HEK293 (cell line): ENCODE measurements around the gene FBXO9.

Source experiments
- CTCF ChIA-PET: fragments of 350-600 bp; formaldehyde crosslinking; extraction: SDS; loops from one replicate; lab custom pipeline; 2021; ENCODE audit warnings: antibody characterized with exemption; lab: Yijun Ruan, JAX
- POLR2A ChIA-PET: fragments of 300-600 bp; formaldehyde crosslinking; extraction: SDS; loops from one replicate; lab custom pipeline; 2020; ENCODE audit warnings: antibody characterized with exemption, inconsistent platforms; lab: Yijun Ruan, JAX
- H3K27ac ChIP-seq: fragments of 200-500 bp; sonication (Bioruptor generic); 2 replicates; pipeline ENCODE4 v1.5.1; 2014; ENCODE audit warnings: low read depth, low read length, control low read depth, inconsistent platforms; ENCODE audit errors: extremely low read depth
- H3K36me3 ChIP-seq, 2 experiments: fragments of 200-500 bp in 1 of 2; sonication (Bioruptor generic) in 1 of 2; 1 replicate in 1 of 2; 2 replicates in 1 of 2; pipeline ENCODE4 v1.5.1; 2014 to 2017; ENCODE audit warnings: inconsistent platforms in 2 of 2, low read length in 2 of 2; ENCODE audit not compliant: control insufficient read depth in 2 of 2, insufficient read depth in 1 of 2
- H3K4me1 ChIP-seq: fragments of 200-500 bp; sonication (Bioruptor generic); 2 replicates; pipeline ENCODE4 v1.5.1; 2014; ENCODE audit warnings: mild to moderate bottlenecking, low read length, inconsistent platforms; ENCODE audit not compliant: control insufficient read depth, insufficient read depth
- H3K4me3 ChIP-seq: 2 replicates; pipeline ENCODE4 v1.5.1; 2011; ENCODE audit warnings: low read depth, mild to moderate bottlenecking, control low read depth, low read length, moderate library complexity
- H3K9me3 ChIP-seq: fragments of 200-500 bp; sonication (Bioruptor generic); 2 replicates; pipeline ENCODE4 v1.5.1; 2014; ENCODE audit warnings: low read depth, low read length, inconsistent platforms; ENCODE audit not compliant: control insufficient read depth, insufficient read depth
- CTCF ChIP-seq: fragments of 450-650 bp; formaldehyde crosslinking; IDR thresholded peaks from 2 replicates; pipeline ENCODE4 v1.5.1; 2016; ENCODE audit warnings: missing biosample characterization, missing genetic modification characterization
- HOXD13 ChIP-seq: sonication (generic); formaldehyde crosslinking; IDR thresholded peaks from 2 replicates; pipeline ENCODE4 v1.8.0; 2022; ENCODE audit warnings: missing genetic modification reagents, borderline replicate concordance
- PATZ1 ChIP-seq: fragments of 450-650 bp; formaldehyde crosslinking; IDR thresholded peaks from 2 replicates; pipeline ENCODE4 v1.5.1; 2016; ENCODE audit warnings: missing biosample characterization, missing genetic modification characterization
- PRDM6 ChIP-seq: fragments of 450-650 bp; formaldehyde crosslinking; IDR thresholded peaks from 2 replicates; pipeline ENCODE4 v1.5.1; 2017; ENCODE audit warnings: missing biosample characterization, missing genetic modification characterization
- TRIM28 ChIP-seq: IDR thresholded peaks from 2 replicates; pipeline ENCODE4 v1.6.1; 2011; ENCODE audit warnings: low read length, control low read depth, borderline replicate concordance
- ZBTB11 ChIP-seq: fragments of 450-650 bp; formaldehyde crosslinking; conservative IDR thresholded peaks from 2 replicates; pipeline ENCODE4 v1.5.1; 2016; ENCODE audit warnings: low read depth, missing biosample characterization, missing genetic modification characterization
- ZBTB49 ChIP-seq: fragments of 450-650 bp; formaldehyde crosslinking; IDR thresholded peaks from 2 replicates; pipeline ENCODE4 v1.5.1; 2016; ENCODE audit warnings: missing biosample characterization, missing genetic modification characterization, low read depth
- ZFHX2 ChIP-seq: fragments of 450-650 bp; formaldehyde crosslinking; conservative IDR thresholded peaks from 2 replicates; pipeline ENCODE4 v1.5.1; 2016; ENCODE audit warnings: missing biosample characterization, missing genetic modification characterization
- ZNF10 ChIP-seq: fragments of 450-650 bp; formaldehyde crosslinking; IDR thresholded peaks from 2 replicates; pipeline ENCODE4 v1.5.1; 2017; ENCODE audit warnings: missing biosample characterization, missing genetic modification characterization
- ZNF146 ChIP-seq: fragments of 450-650 bp; formaldehyde crosslinking; IDR thresholded peaks from 2 replicates; pipeline ENCODE4 v1.5.1; 2016; ENCODE audit warnings: missing biosample characterization, missing genetic modification characterization
- ZNF274 ChIP-seq, 2 experiments: fragments of 200-500 bp in 1 of 2; fragments of 450-650 bp in 1 of 2; sonication (Bioruptor generic) in 1 of 2; formaldehyde crosslinking in 1 of 2; IDR thresholded peaks; 2 replicates each; pipeline versions ENCODE4 v1.5.1 to v1.6.1; 2014 to 2016; ENCODE audit warnings: borderline replicate concordance in 1 of 2, inconsistent platforms in 1 of 2, low read length in 1 of 2, missing biosample characterization in 1 of 2, missing genetic modification characterization in 1 of 2
- ZNF404 ChIP-seq: fragments of 450-650 bp; formaldehyde crosslinking; IDR thresholded peaks from 2 replicates; pipeline ENCODE4 v1.5.1; 2017; ENCODE audit warnings: missing biosample characterization, missing genetic modification characterization
- ZNF449 ChIP-seq: fragments of 450-650 bp; formaldehyde crosslinking; IDR thresholded peaks from 2 replicates; pipeline ENCODE4 v1.5.1; 2017; ENCODE audit warnings: missing biosample characterization, mild to moderate bottlenecking, missing genetic modification characterization, moderate library complexity
- ZNF549 ChIP-seq: fragments of 450-650 bp; IDR thresholded peaks from 2 replicates; pipeline ENCODE4 v1.5.1; 2018; ENCODE audit warnings: missing biosample characterization, missing genetic modification characterization, mild to moderate bottlenecking, inconsistent platforms, moderate library complexity
- ZNF561 ChIP-seq: fragments of 450-650 bp; IDR thresholded peaks from 2 replicates; pipeline ENCODE4 v1.5.1; 2018; ENCODE audit warnings: missing biosample characterization, missing genetic modification characterization, borderline replicate concordance
- ZNF654 ChIP-seq: fragments of 450-650 bp; formaldehyde crosslinking; IDR thresholded peaks from 2 replicates; pipeline ENCODE4 v1.5.1; 2016; ENCODE audit warnings: low read depth, missing biosample characterization, missing genetic modification characterization

The FBXO9 gene

GRCh38 chr6:53100561-53100960 is 35.4 kb downstream of the FBXO9 start (continued):
- TF ChIP-seq PRDM6, result no peak
- TF ChIP-seq HOXD13 (CRISPR knock-in tag), result no peak
- TF ChIP-seq ZNF549 (tag by site-specific recombination), result no peak
- no peak for TF ChIP-seq PATZ1
- no peak for TF ChIP-seq ZNF146 (tag by site-specific recombination)

GRCh38 chr6:53101006-53101405 is 35.8 kb downstream of the FBXO9 start:
- H3K4me3 ChIP-seq, result no peak overlapping the region
- ChIA-PET POLR2A (no interaction called here), CTCF (interaction anchor here (0.6 kb wide), 2 partner anchors 164 to 285 kb away, joined by 3 to 4 read pairs; no protein-coding TSS in a partner anchor)
- H3K4me1 ChIP-seq, result no peaks in the 10 kb centered on the region
- peaks cover 38 to 62% of the 10 kb centered on the region in 2 experiments for H3K36me3 ChIP-seq
- TF ChIP-seq ZBTB49 (no peak), ZNF449 (no peak)
- no peaks in the 10 kb centered on the region for H3K9me3 ChIP-seq
- H3K27ac ChIP-seq, result no peak overlapping the region

GRCh38 chr6:53103993-53104675 is 38.9 kb downstream of the FBXO9 start:
- ChIA-PET CTCF (interaction anchor here (0.5 to 1.4 kb wide), 9 partner anchors 8 to 381 kb away, joined by 3 to 6 read pairs (median 3); no protein-coding TSS in a partner anchor), POLR2A (no interaction called here)
- H3K4me3 ChIP-seq, result no peak overlapping the region
- no peaks in the 10 kb centered on the region for H3K9me3 ChIP-seq
- no peak overlapping the region for H3K27ac ChIP-seq
- peaks cover 10 to 33% of the 10 kb centered on the region in 2 experiments for H3K36me3 ChIP-seq
- no peaks in the 10 kb centered on the region for H3K4me1 ChIP-seq
- TF ChIP-seq ZNF10 (no peak), ZBTB11 (tag by site-specific recombination) (no peak), ZNF561 (tag by site-specific recombination) (no peak), ZNF404 (tag by site-specific recombination) (no peak), CTCF (tag by site-specific recombination) (peak; percentile 55; the same call in 1 of the 2 replicates), ZNF654 (tag by site-specific recombination) (peak; percentile 58), ZFHX2 (tag by site-specific recombination) (no peak), TRIM28 (no peak), ZNF274 (IDR thresholded peaks at IDR 0.05; ENCODE audit: low read length) (no peak), ZNF274 (tag by site-specific recombination; IDR thresholded peaks at IDR 0.05; ENCODE audit: borderline replicate concordance) (no peak)
